H1 (cell line): ENCODE data around the gene RNF123. TPM values are rescaled to one million over a fixed set of nuclear protein-coding genes. Genes with fewer than 3 reads are reported as not detected.

Experiments used
- CTCF ChIA-PET: fragments of 300-600 bp; sonication (Branson Sonifier 250); formaldehyde crosslinking; loops from one replicate; lab custom pipeline; 2021; ENCODE audit not compliant: partially characterized antibody; lab: Charles Lee
- POLR2A ChIA-PET: fragments of 300-600 bp; sonication (Branson Sonifier 250); formaldehyde crosslinking; loops from one replicate; lab custom pipeline; 2021; ENCODE audit warnings: inconsistent platforms; ENCODE audit not compliant: partially characterized antibody; lab: Charles Lee
- DNase-seq, 2 experiments: peaks; one replicate each; pipeline versions ENCODE4 v3.0.0 to v3.0.0-alpha.2; 2010 to 2022; ENCODE audit warnings: low spot score in 2 of 2, low read depth in 1 of 2, mixed read lengths in 1 of 2
- FAIRE-seq: peaks from 2 replicates; lab custom pipeline; 2011; peaks lifted over from hg19 to GRCh38; lab: Jason Lieb, UNC
- H2AFZ ChIP-seq: 2 replicates; pipeline ENCODE4 v1.8.1; 2012; ENCODE audit warnings: low read length, inconsistent platforms
- H2AK5ac ChIP-seq: 2 replicates; pipeline ENCODE4 v1.6.1; 2013; ENCODE audit warnings: low read depth, low read length
- H2BK120ac ChIP-seq: replicated peaks from 2 replicates; pipeline ENCODE3; 2013; ENCODE audit warnings: low read depth, low read length, inconsistent platforms
- H2BK12ac ChIP-seq: 2 replicates; pipeline ENCODE4 v1.6.1; 2013; ENCODE audit warnings: low read depth, low read length
- H2BK15ac ChIP-seq: 2 replicates; pipeline ENCODE4 v1.6.1; 2013; ENCODE audit warnings: low read length
- H2BK20ac ChIP-seq: 2 replicates; pipeline ENCODE4 v1.6.1; 2013; ENCODE audit warnings: low read length
- H2BK5ac ChIP-seq: 2 replicates; pipeline ENCODE4 v1.6.1; 2013; ENCODE audit warnings: low read depth, low read length
- H3K14ac ChIP-seq: 2 replicates; pipeline ENCODE4 v1.6.1; 2013; ENCODE audit warnings: inconsistent platforms; ENCODE audit not compliant: insufficient read length
- H3K18ac ChIP-seq: 2 replicates; pipeline ENCODE4 v1.6.1; 2013; ENCODE audit warnings: low read length; ENCODE audit errors: extremely low read depth
- H3K23ac ChIP-seq: 2 replicates; pipeline ENCODE4 v1.6.1; 2013; ENCODE audit warnings: inconsistent platforms; ENCODE audit not compliant: insufficient read length
- H3K23me2 ChIP-seq: 2 replicates; pipeline ENCODE4 v1.6.1; 2013; ENCODE audit warnings: low read depth, low read length
- H3K27ac ChIP-seq: 2 replicates; pipeline ENCODE4 v1.6.1; 2011; ENCODE audit warnings: low read depth, low read length, inconsistent platforms
- H3K27me3 ChIP-seq, 4 experiments: replicated peaks in 1 of 4; 1 replicate in 1 of 4; 2 replicates in 3 of 4; pipeline versions ENCODE4 v1.6.1 to v1.8.1; 2011 to 2013; ENCODE audit warnings: low read length in 3 of 4, mild to moderate bottlenecking in 3 of 4, inconsistent platforms in 2 of 4, mixed read lengths in 2 of 4, moderate library complexity in 1 of 4; ENCODE audit not compliant: control insufficient read depth in 3 of 4, insufficient read depth in 3 of 4; ENCODE audit errors: extremely low read depth in 1 of 4
- H3K36me3 ChIP-seq, 4 experiments: 2 replicates each; pipeline versions ENCODE4 v1.6.1 to v1.8.1; 2011 to 2013; ENCODE audit warnings: mild to moderate bottlenecking in 4 of 4, low read length in 3 of 4, moderate library complexity in 2 of 4, control low read depth in 1 of 4, inconsistent platforms in 1 of 4; ENCODE audit not compliant: insufficient read depth in 4 of 4, control insufficient read depth in 2 of 4
- H3K4ac ChIP-seq: replicated peaks from 2 replicates; pipeline ENCODE3; 2013; ENCODE audit warnings: low read length, low read depth, mixed read lengths, inconsistent platforms; ENCODE audit not compliant: insufficient read length
- H3K4me1 ChIP-seq, 4 experiments: replicated peaks in 1 of 4; 1 replicate in 1 of 4; 2 replicates in 3 of 4; pipeline versions ENCODE4 v1.6.1 to v1.8.1; 2011 to 2013; ENCODE audit warnings: low read length in 3 of 4, inconsistent platforms in 2 of 4, mixed read lengths in 1 of 4; ENCODE audit not compliant: insufficient read depth in 4 of 4, control insufficient read depth in 3 of 4
- H3K4me2 ChIP-seq, 2 experiments: 2 replicates each; pipeline versions ENCODE4 v1.6.1 to v1.8.1; 2011 to 2013; ENCODE audit warnings: low read depth in 2 of 2, low read length in 2 of 2, control low read depth in 1 of 2, inconsistent platforms in 1 of 2, mild to moderate bottlenecking in 1 of 2; ENCODE audit not compliant: insufficient read depth in 1 of 2
- H3K4me3 ChIP-seq, 4 experiments: fragments of 200-600, 300-600 bp in 1 of 4; sonication (generic), shearing (Covaris generic), sonication (Bioruptor Twin) in 1 of 4; 2 replicates each; pipeline versions ENCODE4 v1.5.1 to v1.8.1; 2011 to 2016; ENCODE audit warnings: low read length in 4 of 4, low read depth in 3 of 4, control low read depth in 2 of 4, inconsistent platforms in 2 of 4, mild to moderate bottlenecking in 2 of 4, mixed read lengths in 1 of 4, moderate library complexity in 1 of 4; ENCODE audit not compliant: insufficient read depth in 2 of 4; ENCODE audit errors: extremely low read depth in 1 of 4
- H3K56ac ChIP-seq: replicated peaks from 2 replicates; pipeline ENCODE3; 2013; ENCODE audit warnings: low read depth, mild to moderate bottlenecking, mixed read lengths, low read length, inconsistent platforms; ENCODE audit not compliant: insufficient read length
- H3K79me1 ChIP-seq: 2 replicates; pipeline ENCODE4 v1.6.1; 2013; ENCODE audit warnings: low read depth, low read length, control low read depth
- H3K79me2 ChIP-seq, 2 experiments: 2 replicates each; pipeline versions ENCODE4 v1.6.1 to v1.8.1; 2012 to 2013; ENCODE audit warnings: low read length in 2 of 2, mild to moderate bottlenecking in 2 of 2, inconsistent platforms in 1 of 2; ENCODE audit not compliant: insufficient read depth in 2 of 2, control insufficient read depth in 1 of 2
- H3K9ac ChIP-seq, 4 experiments: replicated peaks in 1 of 4; 1 replicate in 1 of 4; 2 replicates in 3 of 4; pipeline versions ENCODE4 v1.6.1 to v1.8.1; 2011 to 2013; ENCODE audit warnings: low read depth in 3 of 4, low read length in 3 of 4, control low read depth in 2 of 4, mild to moderate bottlenecking in 2 of 4, moderate library complexity in 2 of 4, inconsistent platforms in 1 of 4; ENCODE audit errors: extremely low read depth in 1 of 4
- H3K9me3 ChIP-seq, 2 experiments: 2 replicates each; pipeline versions ENCODE4 v1.6.1 to v1.8.1; 2012 to 2013; ENCODE audit warnings: mild to moderate bottlenecking in 2 of 2, moderate library complexity in 2 of 2, control low read depth in 1 of 2, inconsistent platforms in 1 of 2, low read depth in 1 of 2, low read length in 1 of 2, mixed read lengths in 1 of 2; ENCODE audit not compliant: insufficient read depth in 2 of 2
- H4K20me1 ChIP-seq, 2 experiments: replicated peaks in 1 of 2; 2 replicates each; pipeline versions ENCODE3 to v1.8.1; 2011 to 2013; ENCODE audit warnings: inconsistent platforms in 2 of 2, low read length in 2 of 2, mild to moderate bottlenecking in 1 of 2; ENCODE audit not compliant: insufficient read depth in 2 of 2, control insufficient read depth in 1 of 2
- H4K5ac ChIP-seq: 2 replicates; pipeline ENCODE4 v1.6.1; 2013; ENCODE audit warnings: low read length, low read depth, mixed read lengths, inconsistent platforms; ENCODE audit not compliant: insufficient read length
- H4K8ac ChIP-seq: 2 replicates; pipeline ENCODE4 v1.8.0; 2013; ENCODE audit warnings: mild to moderate bottlenecking, moderate library complexity, low read length, inconsistent platforms; ENCODE audit not compliant: insufficient read depth; ENCODE audit errors: extremely low read depth
- H4K91ac ChIP-seq: replicated peaks from 2 replicates; pipeline ENCODE3; 2013; ENCODE audit warnings: low read length, mixed read lengths, inconsistent platforms; ENCODE audit not compliant: insufficient read length
- BRCA1 ChIP-seq: IDR thresholded peaks from 2 replicates; pipeline ENCODE4 v1.6.1; 2012; ENCODE audit warnings: low read depth, low read length, improper control_type of control experiment
- E2F6 ChIP-seq: IDR thresholded peaks from 2 replicates; pipeline ENCODE4 v1.6.1; 2012; ENCODE audit warnings: inconsistent platforms
- FOSL1 ChIP-seq: IDR thresholded peaks from 2 replicates; pipeline ENCODE4 v1.6.1; 2011; ENCODE audit warnings: mild to moderate bottlenecking, low read depth, low read length, moderate library complexity; ENCODE audit not compliant: insufficient read depth
- KDM1A ChIP-seq: fragments of 200-600, 300-600 bp; sonication (generic); IDR thresholded peaks from 2 replicates; pipeline ENCODE4 v1.7.1; 2016; ENCODE audit warnings: mild to moderate bottlenecking, low read length, borderline replicate concordance
- WGBS, 2 experiments: shearing (Covaris generic) in 1 of 2; methylation state at CpG; one replicate each; pipeline versions ENCODE4 v1.1.6 to v1.1.7; 2013 to 2015; ENCODE audit warnings: low lambda C conversion rate in 2 of 2, mixed read lengths in 2 of 2, inconsistent platforms in 1 of 2, low coverage in 1 of 2, missing lambda C conversion rate in 1 of 2; ENCODE audit not compliant: insufficient replicate concordance in 2 of 2, insufficient coverage in 1 of 2, insufficient read length in 1 of 2; ENCODE audit errors: extremely low coverage in 1 of 2, missing lambda C conversion rate in 1 of 2; 5-methylcytosine and 5-hydroxymethylcytosine counted together
- polyA plus RNA-seq, 7 experiments: library from polyadenylated mRNA; depleted of rRNA in 3 of 7; stranded (reverse) in 5 of 7; unstranded in 2 of 7; fragments of >200 nt in 5 of 7; fragments of 200-250 nt in 2 of 7; gene quantifications; 1 replicate in 5 of 7; 2 replicates in 1 of 7; 4 replicates in 1 of 7; pipeline versions ENCODE4 v1.2.1 to v1.2.3, GENCODE V29; 2011 to 2013; ENCODE audit warnings: missing spikeins in 2 of 7, mixed read lengths in 2 of 7
- total RNA-seq: library from RNA; stranded (reverse); fragmentation: NEBNext Ultra II Directional; extraction: Animal tissue kit (Norgen Biotek cat#: 25700); gene quantifications from 2 replicates; pipeline ENCODE4 v1.2.1, GENCODE V29; 2021

RNF123 gene
- total and polyA plus RNA-seq, 2 of the 8 experiments (the other 6 are each of a cell fraction or from before 2014, with no cell fraction given), result 30.5 to 57.7 TPM

GRCh38 chr3:49699281-49699979 is 10.1 kb downstream of the RNF123 start:
- no peak overlapping the region for H3K14ac ChIP-seq
- no peak for FAIRE-seq
- H4K8ac ChIP-seq, result no peak overlapping the region
- CTCF ChIA-PET, result interaction anchor here (0.9 to 9.7 kb wide), 14 partner anchors 10 to 241 kb away, joined by 3 to 127 read pairs (median 4); partner anchors contain the start of genes AMIGO3, MST1 and RNF123
- no peak overlapping the region for H4K5ac ChIP-seq
- no peak overlapping the region for H3K27ac ChIP-seq
- no peak for DNase-seq
- H2BK12ac ChIP-seq, result no peak overlapping the region
- no peaks in the 10 kb centered on the region for H3K23me2 ChIP-seq
- H2BK120ac ChIP-seq, result no peak overlapping the region
- no peak overlapping the region for H3K18ac ChIP-seq
- H3K4me1 ChIP-seq, result peaks cover 0 to 9% (median 5%) of the 10 kb centered on the region in 4 experiments; a peak in 5 of 7 replicates
- no peak overlapping the region for H3K56ac ChIP-seq
- no peaks in the 10 kb centered on the region for H3K79me1 ChIP-seq
- H2BK5ac ChIP-seq, result no peak overlapping the region
- no peak overlapping the region for H3K4ac ChIP-seq
- H3K4me2 ChIP-seq, result no peak overlapping the region
- H3K23ac ChIP-seq, result no peak overlapping the region
- POLR2A ChIA-PET, result interaction anchor here (0.9 kb wide), 1 partner anchor 20 kb away, joined by 5 read pairs; the partner anchor contains the start of gene AMIGO3
- no peak overlapping the region for H3K9ac ChIP-seq
- H3K36me3 ChIP-seq, result peaks cover 0 to 5% (median 4%) of the 10 kb centered on the region in 4 experiments; a peak in 3 of 8 replicates
- TF ChIP-seq KDM1A (no peak), E2F6 (no peak), FOSL1 (no peak), BRCA1 (no peak)
- no peak overlapping the region for H2AFZ ChIP-seq
- no peaks in the 10 kb centered on the region for H3K27me3 ChIP-seq
- no peak overlapping the region for H2BK15ac ChIP-seq
- 94% methylated on average over 15 of the region's 16 CpGs; no CpG with 5 or more reads in 1 of the 2 experiments for WGBS, 2 experiments
- H3K4me3 ChIP-seq, result no peak overlapping the region
- H4K91ac ChIP-seq, result no peak overlapping the region
- no peak overlapping the region for H2BK20ac ChIP-seq
- H3K9me3 ChIP-seq, result no peaks in the 10 kb centered on the region
- no peaks in the 10 kb centered on the region for H3K79me2 ChIP-seq
- no peak overlapping the region for H2AK5ac ChIP-seq
- H4K20me1 ChIP-seq, result peaks cover 8 to 11% of the 10 kb centered on the region in 2 experiments
